Neural cell (in vitro differentiated cells): ENCODE results near the gene CADPS2. TPM values are rescaled to one million over a fixed set of nuclear protein-coding genes. Genes with fewer than 3 reads are reported as not detected.

Experiments
- H2AFZ ChIP-seq: fragments of 200-600, 300-800 bp; sonication (generic), shearing (Covaris generic); 2 replicates; pipeline ENCODE4 v1.6.0; 2014; ENCODE audit warnings: low read depth, mild to moderate bottlenecking, antibody characterized with exemption, low read length, moderate library complexity
- H3F3A ChIP-seq: fragments of 200-600 bp; shearing (Covaris generic); 2 replicates; pipeline ENCODE4 v1.6.1; 2016; ENCODE audit warnings: mild to moderate bottlenecking, moderate library complexity, mixed read lengths, antibody characterized with exemption, low read length; ENCODE audit not compliant: insufficient read depth, poor library complexity, severe bottlenecking
- H3K27ac ChIP-seq: fragments of 200-600, 300-800 bp; sonication (generic), shearing (Covaris generic); 2 replicates; pipeline ENCODE4 v1.5.1; 2014; ENCODE audit warnings: mild to moderate bottlenecking, low read length, moderate library complexity
- H3K27me3 ChIP-seq: fragments of 300-800, 200-600 bp; sonication (generic), shearing (Covaris generic); 2 replicates; pipeline ENCODE4 v1.6.0; 2014; ENCODE audit warnings: mild to moderate bottlenecking, low read depth, low read length, moderate library complexity; ENCODE audit not compliant: insufficient read depth
- H3K36me3 ChIP-seq: fragments of 300-800, 200-600 bp; sonication (generic), shearing (Covaris generic); 2 replicates; pipeline ENCODE4 v1.5.1; 2014; ENCODE audit warnings: mild to moderate bottlenecking, antibody characterized with exemption, low read length, moderate library complexity; ENCODE audit not compliant: insufficient read depth
- H3K4me2 ChIP-seq: fragments of 300-800, 200-600 bp; sonication (generic), shearing (Covaris generic); 2 replicates; pipeline ENCODE4 v1.6.0; 2014; ENCODE audit warnings: mild to moderate bottlenecking, low read length
- H3K4me3 ChIP-seq: fragments of 300-800, 200-600 bp; sonication (generic), shearing (Covaris generic); 2 replicates; pipeline ENCODE4 v1.5.1; 2014; ENCODE audit warnings: mild to moderate bottlenecking, low read length, moderate library complexity
- H3K79me2 ChIP-seq: fragments of 200-600 bp; shearing (Covaris generic); replicated peaks from 2 replicates; pipeline ENCODE4 v1.6.0; 2014; ENCODE audit warnings: mild to moderate bottlenecking, low read length, moderate library complexity; ENCODE audit not compliant: insufficient read depth
- H3K9ac ChIP-seq: fragments of 300-800, 200-600 bp; sonication (generic), shearing (Covaris generic); 2 replicates; pipeline ENCODE4 v1.6.1; 2016; ENCODE audit warnings: mild to moderate bottlenecking, low read length, mixed read lengths
- H3K9me2 ChIP-seq: fragments of 200-600 bp; shearing (Covaris generic); 2 replicates; pipeline ENCODE4 v1.6.1; 2016; ENCODE audit warnings: mild to moderate bottlenecking, low read length, mixed read lengths; ENCODE audit not compliant: insufficient read depth
- H3K9me3 ChIP-seq: fragments of 200-600, 300-800 bp; sonication (generic), shearing (Covaris generic); 2 replicates; pipeline ENCODE4 v1.6.1; 2016; ENCODE audit warnings: mild to moderate bottlenecking, mixed run types, low read length, moderate library complexity, mixed read lengths
- H4K20me1 ChIP-seq: fragments of 200-600 bp; shearing (Covaris generic); 2 replicates; pipeline ENCODE4 v1.6.1; 2016; ENCODE audit warnings: mild to moderate bottlenecking, mixed run types; ENCODE audit not compliant: insufficient read depth
- EP300 ChIP-seq: fragments of 450-650 bp; conservative IDR thresholded peaks from 2 replicates; pipeline ENCODE4 v1.6.1; 2014; ENCODE audit warnings: antibody characterized with exemption, mild to moderate bottlenecking, moderate library complexity; ENCODE audit not compliant: poor library complexity, severe bottlenecking
- EZH2 ChIP-seq: fragments of 200-600, 300-800 bp; shearing (Covaris generic), sonication (generic); IDR thresholded peaks from 2 replicates; pipeline ENCODE4 v1.6.1; 2014; ENCODE audit warnings: antibody characterized with exemption, low read length, borderline replicate concordance, mild to moderate bottlenecking; ENCODE audit not compliant: insufficient read depth, poor library complexity, severe bottlenecking
- MXI1 ChIP-seq: fragments of 450-650 bp; conservative IDR thresholded peaks from 2 replicates; pipeline ENCODE4 v1.6.1; 2014; ENCODE audit warnings: antibody characterized with exemption, mild to moderate bottlenecking; ENCODE audit not compliant: poor library complexity, severe bottlenecking
- POLR2AphosphoS5 ChIP-seq: IDR thresholded peaks from 2 replicates; pipeline ENCODE4 v1.6.1; 2012
- RAD21 ChIP-seq: fragments of 450-650 bp; conservative IDR thresholded peaks from 2 replicates; pipeline ENCODE4 v1.6.1; 2014; ENCODE audit warnings: antibody characterized with exemption, mild to moderate bottlenecking, moderate library complexity
- SMC3 ChIP-seq: fragments of 450-650 bp; conservative IDR thresholded peaks from 2 replicates; pipeline ENCODE4 v1.6.1; 2014; ENCODE audit warnings: antibody characterized with exemption, mild to moderate bottlenecking, moderate library complexity; ENCODE audit not compliant: poor library complexity
- TAF1 ChIP-seq: IDR thresholded peaks from 2 replicates; pipeline ENCODE4 v1.6.1; 2012; ENCODE audit warnings: low read depth
- polyA plus RNA-seq: library from polyadenylated mRNA; depleted of rRNA; stranded (reverse); fragments of >200 nt; gene quantifications from 2 replicates; pipeline ENCODE4 v1.2.3, GENCODE V29; 2014
- TF ChIP-seq, protein P1 (sequence below): fragments of 450-650 bp; IDR thresholded peaks from 2 replicates; pipeline ENCODE4 v1.5.1; 2014; ENCODE audit warnings: antibody characterized with exemption, mild to moderate bottlenecking, moderate library complexity; ENCODE audit not compliant: poor library complexity, severe bottlenecking
- TF ChIP-seq, protein P2 (sequence below): IDR thresholded peaks from 2 replicates; pipeline ENCODE4 v1.6.1; 2012; ENCODE audit warnings: borderline replicate concordance

The CADPS2 gene
- polyA plus RNA-seq, 1 donor from 2014 or later = 5.9 TPM

DNA sequence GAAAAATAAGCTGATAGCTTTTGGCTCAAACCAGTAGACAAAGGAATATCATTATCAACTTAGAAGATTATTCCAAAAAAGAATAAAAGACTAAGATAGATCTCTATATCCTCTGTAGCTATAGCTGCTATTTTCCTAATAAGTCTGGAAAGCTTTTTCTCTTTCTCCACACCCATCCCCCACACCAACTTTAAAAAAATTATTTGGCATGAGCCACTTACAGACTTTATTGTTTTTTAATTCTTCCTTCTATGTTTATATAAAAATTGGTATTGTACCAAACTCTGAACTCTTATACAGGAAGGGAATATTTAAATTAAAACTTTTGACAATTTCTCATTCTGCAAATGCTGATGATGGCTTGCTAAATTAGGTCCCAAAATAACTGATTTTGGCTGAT, 330.0 kb downstream of the CADPS2 start:
- H3K27ac ChIP-seq = no peak overlapping the region
- no peaks in the 10 kb centered on the region for H3K27me3 ChIP-seq
- no peak overlapping the region for H3K4me3 ChIP-seq
- no peak overlapping the region for H2AFZ ChIP-seq
- TF ChIP-seq EZH2 (no peak), EP300 (no peak), SMC3 (no peak), POLR2AphosphoS5 (no peak), TAF1 (no peak), MXI1 (no peak), RAD21 (no peak)
- TF ChIP-seq, protein P1, sequence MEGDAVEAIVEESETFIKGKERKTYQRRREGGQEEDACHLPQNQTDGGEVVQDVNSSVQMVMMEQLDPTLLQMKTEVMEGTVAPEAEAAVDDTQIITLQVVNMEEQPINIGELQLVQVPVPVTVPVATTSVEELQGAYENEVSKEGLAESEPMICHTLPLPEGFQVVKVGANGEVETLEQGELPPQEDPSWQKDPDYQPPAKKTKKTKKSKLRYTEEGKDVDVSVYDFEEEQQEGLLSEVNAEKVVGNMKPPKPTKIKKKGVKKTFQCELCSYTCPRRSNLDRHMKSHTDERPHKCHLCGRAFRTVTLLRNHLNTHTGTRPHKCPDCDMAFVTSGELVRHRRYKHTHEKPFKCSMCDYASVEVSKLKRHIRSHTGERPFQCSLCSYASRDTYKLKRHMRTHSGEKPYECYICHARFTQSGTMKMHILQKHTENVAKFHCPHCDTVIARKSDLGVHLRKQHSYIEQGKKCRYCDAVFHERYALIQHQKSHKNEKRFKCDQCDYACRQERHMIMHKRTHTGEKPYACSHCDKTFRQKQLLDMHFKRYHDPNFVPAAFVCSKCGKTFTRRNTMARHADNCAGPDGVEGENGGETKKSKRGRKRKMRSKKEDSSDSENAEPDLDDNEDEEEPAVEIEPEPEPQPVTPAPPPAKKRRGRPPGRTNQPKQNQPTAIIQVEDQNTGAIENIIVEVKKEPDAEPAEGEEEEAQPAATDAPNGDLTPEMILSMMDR = no peak
- TF ChIP-seq, protein P2, sequence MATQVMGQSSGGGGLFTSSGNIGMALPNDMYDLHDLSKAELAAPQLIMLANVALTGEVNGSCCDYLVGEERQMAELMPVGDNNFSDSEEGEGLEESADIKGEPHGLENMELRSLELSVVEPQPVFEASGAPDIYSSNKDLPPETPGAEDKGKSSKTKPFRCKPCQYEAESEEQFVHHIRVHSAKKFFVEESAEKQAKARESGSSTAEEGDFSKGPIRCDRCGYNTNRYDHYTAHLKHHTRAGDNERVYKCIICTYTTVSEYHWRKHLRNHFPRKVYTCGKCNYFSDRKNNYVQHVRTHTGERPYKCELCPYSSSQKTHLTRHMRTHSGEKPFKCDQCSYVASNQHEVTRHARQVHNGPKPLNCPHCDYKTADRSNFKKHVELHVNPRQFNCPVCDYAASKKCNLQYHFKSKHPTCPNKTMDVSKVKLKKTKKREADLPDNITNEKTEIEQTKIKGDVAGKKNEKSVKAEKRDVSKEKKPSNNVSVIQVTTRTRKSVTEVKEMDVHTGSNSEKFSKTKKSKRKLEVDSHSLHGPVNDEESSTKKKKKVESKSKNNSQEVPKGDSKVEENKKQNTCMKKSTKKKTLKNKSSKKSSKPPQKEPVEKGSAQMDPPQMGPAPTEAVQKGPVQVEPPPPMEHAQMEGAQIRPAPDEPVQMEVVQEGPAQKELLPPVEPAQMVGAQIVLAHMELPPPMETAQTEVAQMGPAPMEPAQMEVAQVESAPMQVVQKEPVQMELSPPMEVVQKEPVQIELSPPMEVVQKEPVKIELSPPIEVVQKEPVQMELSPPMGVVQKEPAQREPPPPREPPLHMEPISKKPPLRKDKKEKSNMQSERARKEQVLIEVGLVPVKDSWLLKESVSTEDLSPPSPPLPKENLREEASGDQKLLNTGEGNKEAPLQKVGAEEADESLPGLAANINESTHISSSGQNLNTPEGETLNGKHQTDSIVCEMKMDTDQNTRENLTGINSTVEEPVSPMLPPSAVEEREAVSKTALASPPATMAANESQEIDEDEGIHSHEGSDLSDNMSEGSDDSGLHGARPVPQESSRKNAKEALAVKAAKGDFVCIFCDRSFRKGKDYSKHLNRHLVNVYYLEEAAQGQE = no peak
- no peak overlapping the region for H3K4me2 ChIP-seq
- H3F3A ChIP-seq = no peaks in the 10 kb centered on the region
- no peaks in the 10 kb centered on the region for H3K79me2 ChIP-seq
- no peak overlapping the region for H3K9ac ChIP-seq
- H3K36me3 ChIP-seq = no peaks in the 10 kb centered on the region
- no peaks in the 10 kb centered on the region for H3K9me2 ChIP-seq
- H3K9me3 ChIP-seq = no peaks in the 10 kb centered on the region
- H4K20me1 ChIP-seq = no peaks in the 10 kb centered on the region

DNA sequence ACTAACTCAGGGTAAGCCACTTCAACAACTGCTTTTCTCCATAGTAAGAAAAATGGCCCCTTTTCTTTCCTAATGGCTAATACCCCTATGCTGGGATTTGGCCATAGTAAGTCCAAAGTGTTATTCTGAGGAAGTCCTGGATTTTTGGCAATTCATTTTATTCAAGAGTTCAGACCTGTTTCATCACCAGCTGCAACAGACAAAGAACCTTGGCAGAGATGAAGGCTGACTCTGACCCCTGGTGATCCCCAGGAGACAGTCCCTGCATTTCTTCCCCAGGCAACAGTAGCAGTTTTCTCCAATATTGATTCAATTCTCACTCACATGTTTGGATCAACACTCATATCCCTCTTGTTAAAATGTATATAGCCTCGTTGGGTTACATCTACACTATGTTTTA, 332.5 kb downstream of the CADPS2 start:
- no peaks in the 10 kb centered on the region for H3K9me3 ChIP-seq
- no peak overlapping the region for H3K27ac ChIP-seq
- no peaks in the 10 kb centered on the region for H3K36me3 ChIP-seq
- no peaks in the 10 kb centered on the region for H3K79me2 ChIP-seq
- H2AFZ ChIP-seq = no peak overlapping the region
- no peaks in the 10 kb centered on the region for H3F3A ChIP-seq
- H3K27me3 ChIP-seq = no peaks in the 10 kb centered on the region
- no peak overlapping the region for H3K9ac ChIP-seq
- no peak overlapping the region for H3K4me3 ChIP-seq
- no peaks in the 10 kb centered on the region for H4K20me1 ChIP-seq
- TF ChIP-seq, protein P1 = no peak
- TF ChIP-seq MXI1 (no peak), EZH2 (no peak), EP300 (no peak), POLR2AphosphoS5 (no peak), TAF1 (no peak), RAD21 (no peak), SMC3 (no peak)
- TF ChIP-seq, protein P2 = no peak
- H3K9me2 ChIP-seq = no peaks in the 10 kb centered on the region
- no peak overlapping the region for H3K4me2 ChIP-seq
